HG02970 (cell line): Measurements from ENCODE around the gene MRPL36.

ENCODE experiments used
- ATAC-seq: cut with Tn5 transposase; IDR thresholded peaks from one replicate; pipeline ENCODE4 v1.9.1; 2021; ENCODE audit warnings: mild to moderate bottlenecking, moderate library complexity, moderate number of reproducible peaks; ENCODE audit not compliant: unreplicated experiment, low FRiP score

The MRPL36 gene

GRCh38 chr5:1753490-1753889 lies 46.1 kb downstream of the MRPL36 start:
- ATAC-seq: no peak

- ATAC-seq: no peak
Measured at GRCh38 chr5:1752881-1753280, 46.8 kb downstream of the MRPL36 start.

GRCh38 chr5:1751864-1752822 lies 47.5 kb downstream of the MRPL36 start:
- ATAC-seq: no peak

GRCh38 chr5:1751026-1751863 lies 48.4 kb downstream of the MRPL36 start:
- no peak for ATAC-seq

- ATAC-seq: no peak
Measured at GRCh38 chr5:1750469-1750868, 49.2 kb downstream of the MRPL36 start.

GRCh38 chr5:1749346-1750124 lies 50.1 kb downstream of the MRPL36 start:
- ATAC-seq: no peak

GRCh38 chr5:1748845-1749244 lies 50.8 kb downstream of the MRPL36 start:
- no peak for ATAC-seq
